NCI-H69 (cell line): ENCODE measurements around the gene FITM1.
"Not testable (repeated sequence)": the region's sequence is repeated elsewhere in the genome, so short reads cannot be mapped to it uniquely, and the experiment has no call there.

Experiments
- DNase-seq: peaks from one replicate; lab custom pipeline; 2025; lab: John Stamatoyannopoulos, UW

FITM1 gene

DNA sequence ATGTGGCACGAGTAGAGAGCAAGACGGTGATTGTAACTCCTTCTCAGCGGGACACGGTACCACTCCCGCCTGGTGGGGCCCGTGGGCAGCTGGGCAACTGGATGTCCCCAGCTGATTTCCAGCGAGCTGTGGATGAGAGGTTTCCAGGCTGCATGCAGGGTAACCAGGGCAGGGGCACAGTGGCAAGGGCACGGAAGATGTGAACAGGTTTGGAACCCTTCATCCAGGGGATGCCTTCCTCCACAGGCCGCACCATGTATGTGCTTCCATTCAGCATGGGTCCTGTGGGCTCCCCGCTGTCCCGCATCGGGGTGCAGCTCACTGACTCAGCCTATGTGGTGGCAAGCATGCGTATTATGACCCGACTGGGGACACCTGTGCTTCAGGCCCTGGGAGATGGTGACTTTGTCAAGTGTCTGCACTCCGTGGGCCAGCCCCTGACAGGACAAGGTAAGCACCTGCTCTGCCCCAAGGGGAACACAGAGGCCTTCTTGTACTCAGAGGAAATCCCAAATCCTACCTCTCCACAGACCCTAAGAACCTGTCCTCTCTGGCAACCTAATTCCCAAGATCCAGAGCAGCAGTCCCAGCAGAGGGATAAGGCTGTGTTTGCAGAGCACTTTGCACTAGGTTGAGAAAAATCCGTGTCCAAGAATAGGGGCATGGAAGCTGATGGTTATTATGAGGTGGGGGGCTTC is 32.1 kb upstream of the FITM1 start:
- DNase-seq: no peak

DNA sequence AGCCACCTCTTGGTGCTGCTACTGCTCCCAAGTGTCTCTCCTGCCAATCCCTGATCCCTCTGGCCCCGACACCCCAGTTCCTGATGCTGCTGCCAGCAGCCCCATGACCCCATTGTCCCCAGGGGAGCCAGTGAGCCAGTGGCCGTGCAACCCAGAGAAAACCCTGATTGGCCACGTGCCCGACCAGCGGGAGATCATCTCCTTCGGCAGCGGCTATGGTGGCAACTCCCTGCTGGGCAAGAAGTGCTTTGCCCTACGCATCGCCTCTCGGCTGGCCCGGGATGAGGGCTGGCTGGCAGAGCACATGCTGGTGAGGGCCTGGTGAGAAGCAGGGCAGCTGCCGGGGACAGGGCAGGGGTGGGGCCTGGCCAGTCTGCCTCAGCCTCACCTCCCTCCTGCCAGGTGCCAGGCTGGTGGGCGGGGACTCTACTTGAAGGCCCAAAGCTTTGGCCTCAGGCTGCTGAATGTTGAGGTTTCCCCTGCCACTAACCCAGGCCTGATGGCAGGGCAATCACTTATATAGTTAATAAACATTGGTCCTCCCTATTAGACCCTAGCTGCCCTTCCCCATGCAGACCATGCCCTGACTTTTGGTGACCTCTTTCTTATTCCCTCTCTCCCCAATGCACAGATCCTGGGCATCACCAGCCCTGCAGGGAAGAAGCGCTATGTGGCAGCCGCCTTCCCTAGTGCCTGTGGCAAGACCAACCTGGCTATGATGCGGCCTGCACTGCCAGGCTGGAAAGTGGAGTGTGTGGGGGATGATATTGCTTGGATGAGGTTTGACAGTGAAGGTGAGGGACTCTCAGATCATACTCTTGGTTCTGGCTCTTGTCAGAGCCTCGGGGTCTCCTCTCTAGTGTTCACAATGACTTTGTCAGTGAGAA is 31.3 kb upstream of the FITM1 start:
- DNase-seq: peak; percentile 53

DNA sequence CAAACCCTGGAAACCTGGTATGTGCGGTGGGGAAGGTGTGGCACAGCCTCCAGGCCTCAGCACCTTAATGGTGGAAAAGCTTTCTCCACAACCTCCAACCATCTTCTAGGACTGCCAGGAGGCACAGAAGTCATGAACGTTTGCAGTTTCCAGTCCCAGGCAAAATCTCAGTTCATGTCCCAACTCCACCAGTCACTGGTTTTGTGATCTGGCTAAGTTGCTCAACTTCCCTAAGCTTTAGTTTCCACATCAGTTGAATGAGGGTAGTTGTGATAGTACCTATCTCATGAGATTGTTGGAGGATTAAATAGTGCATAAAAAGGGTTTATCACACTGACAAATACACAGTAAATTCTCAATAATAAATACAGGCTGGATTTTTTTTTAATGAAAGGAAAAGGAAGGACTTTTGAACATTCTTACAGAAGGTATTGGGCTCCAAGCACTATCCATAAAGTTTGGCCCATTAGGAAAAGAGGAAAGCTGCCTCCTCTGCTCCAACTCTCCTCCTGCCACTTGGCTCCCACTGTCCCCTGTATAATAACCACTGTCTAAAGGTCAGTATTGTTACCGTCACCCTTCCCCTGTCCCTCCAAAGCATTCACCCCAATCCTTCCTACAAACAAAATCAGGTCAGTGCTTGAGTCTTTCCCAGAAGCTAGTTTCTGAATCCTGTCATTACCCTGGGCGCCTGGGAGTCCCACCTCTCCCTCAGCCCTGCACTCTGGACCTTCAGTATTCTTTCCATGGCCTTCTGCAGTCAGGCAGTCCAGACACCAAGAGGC is 30.1 kb upstream of the FITM1 start:
- DNase-seq: no peak

DNA sequence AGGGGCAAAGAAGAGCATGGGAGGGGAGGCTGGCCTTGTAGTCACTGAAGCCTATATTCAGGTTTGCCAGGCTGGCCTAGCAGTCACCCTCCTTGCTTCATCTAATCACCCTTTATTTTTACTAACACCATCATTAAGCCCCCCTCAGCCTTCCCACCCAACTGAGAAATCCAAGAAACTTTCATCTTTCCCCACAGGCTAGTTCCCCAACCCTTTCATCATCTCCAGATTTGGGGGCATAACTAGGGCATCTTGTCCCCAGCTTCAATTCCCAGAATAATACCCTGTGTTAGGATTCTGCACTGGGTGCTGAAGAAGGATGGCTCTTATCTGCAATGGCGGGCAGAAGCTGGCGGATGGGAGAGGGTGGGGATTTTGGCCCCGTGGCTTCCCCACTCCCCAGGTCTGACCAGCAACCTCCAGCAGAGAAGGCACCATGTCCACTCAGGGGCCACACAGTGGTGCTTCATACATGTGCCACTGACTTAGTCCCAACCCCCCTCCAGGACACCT is 29.4 kb upstream of the FITM1 start:
- no peak for DNase-seq

DNA sequence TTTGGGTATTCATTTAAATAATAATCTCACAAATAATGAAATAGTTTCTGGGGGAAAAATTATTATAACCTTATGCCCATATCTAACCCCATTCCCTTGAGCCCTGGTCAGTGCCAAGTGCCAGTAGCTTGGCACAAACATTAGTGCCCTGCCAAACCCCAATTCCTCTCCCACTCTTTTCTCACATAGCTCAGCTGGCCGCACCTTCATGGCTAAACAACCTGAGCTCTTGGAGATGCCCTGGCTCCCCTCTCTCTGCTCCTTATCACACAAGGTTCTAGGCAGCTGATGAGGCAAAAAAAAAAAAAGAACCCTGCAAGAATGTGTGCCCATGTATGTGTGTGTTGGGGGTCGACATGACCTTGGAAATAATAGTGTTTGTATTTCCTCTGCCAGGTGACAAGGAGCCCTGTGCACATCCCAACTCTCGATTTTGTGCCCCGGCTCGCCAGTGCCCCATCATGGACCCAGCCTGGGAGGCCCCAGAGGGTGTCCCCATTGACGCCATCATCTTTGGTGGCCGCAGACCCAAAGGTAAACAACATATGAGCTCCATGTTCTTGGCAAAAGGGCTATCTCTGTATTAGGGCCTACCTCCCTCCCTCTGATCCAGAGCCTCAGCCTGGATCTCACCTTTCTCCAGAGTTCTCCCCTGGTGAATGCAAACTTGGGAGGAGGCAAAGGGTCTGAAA is 28.0 kb upstream of the FITM1 start:
- no peak for DNase-seq

DNA sequence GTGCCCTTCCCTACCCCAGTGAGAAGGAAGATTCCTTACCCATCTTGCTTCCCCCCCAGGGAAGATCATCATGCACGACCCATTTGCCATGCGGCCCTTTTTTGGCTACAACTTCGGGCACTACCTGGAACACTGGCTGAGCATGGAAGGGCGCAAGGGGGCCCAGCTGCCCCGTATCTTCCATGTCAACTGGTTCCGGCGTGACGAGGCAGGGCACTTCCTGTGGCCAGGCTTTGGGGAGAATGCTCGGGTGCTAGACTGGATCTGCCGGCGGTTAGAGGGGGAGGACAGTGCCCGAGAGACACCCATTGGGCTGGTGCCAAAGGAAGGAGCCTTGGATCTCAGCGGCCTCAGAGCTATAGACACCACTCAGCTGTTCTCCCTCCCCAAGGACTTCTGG is 27.0 kb upstream of the FITM1 start:
- DNase-seq: no peak

DNA sequence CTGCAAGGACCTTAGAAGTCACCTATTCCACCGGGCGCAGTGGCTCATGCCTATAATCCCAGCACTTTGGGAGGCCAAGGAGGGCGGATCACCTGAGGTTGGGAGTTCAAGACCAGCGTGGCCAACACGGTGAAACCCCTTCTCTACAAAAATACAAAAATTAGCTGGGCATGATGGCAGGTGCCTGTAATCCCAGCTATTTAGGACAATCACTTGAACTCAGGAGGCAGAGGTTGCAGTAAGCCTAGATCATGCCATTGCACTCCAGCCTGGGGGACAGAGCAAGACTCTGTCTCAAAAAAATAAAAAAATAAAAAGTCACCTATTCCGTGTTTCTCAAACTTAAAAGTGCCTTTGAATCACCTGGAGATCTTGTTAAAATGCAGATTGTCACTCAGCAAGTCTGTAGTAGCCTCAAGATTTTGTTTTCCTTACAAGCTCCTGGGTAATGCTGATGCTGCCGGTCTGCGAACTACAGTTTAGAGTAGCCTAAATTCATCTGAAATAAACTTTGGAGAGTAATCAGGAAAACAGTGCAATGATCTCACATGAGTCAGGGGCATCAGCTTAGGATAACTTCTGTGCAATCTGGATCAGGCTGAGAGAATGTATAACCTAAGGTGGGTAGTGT is 24.7 kb upstream of the FITM1 start:
- not testable (repeated sequence) for DNase-seq

DNA sequence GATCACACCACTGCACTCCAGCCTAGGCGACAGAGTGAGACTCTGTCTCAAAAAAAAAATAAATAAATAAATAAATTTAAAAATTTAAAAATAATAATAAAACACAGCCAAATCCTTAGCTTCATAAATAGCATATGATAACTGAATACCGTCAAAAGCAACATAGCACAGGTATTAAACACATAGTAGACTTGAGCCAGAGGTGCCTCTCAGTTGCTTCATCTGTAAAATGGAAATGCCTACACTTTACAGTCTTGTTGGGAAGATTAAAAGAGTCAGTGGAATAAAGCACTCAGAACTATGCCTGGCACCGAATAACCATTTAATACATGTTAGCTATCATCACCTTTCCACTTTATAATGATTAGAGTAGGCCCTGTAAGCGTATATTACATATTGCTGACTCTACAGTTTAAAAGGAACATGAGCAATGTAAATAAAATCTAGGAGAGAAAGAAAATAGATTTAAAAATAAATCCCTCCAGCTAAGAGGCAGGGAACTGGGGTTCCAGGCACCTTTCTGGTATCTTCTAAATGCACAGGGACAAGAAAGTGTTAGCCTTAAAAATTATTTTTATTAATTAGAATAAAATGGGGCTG is 23.7 kb upstream of the FITM1 start:
- DNase-seq: no peak

DNA sequence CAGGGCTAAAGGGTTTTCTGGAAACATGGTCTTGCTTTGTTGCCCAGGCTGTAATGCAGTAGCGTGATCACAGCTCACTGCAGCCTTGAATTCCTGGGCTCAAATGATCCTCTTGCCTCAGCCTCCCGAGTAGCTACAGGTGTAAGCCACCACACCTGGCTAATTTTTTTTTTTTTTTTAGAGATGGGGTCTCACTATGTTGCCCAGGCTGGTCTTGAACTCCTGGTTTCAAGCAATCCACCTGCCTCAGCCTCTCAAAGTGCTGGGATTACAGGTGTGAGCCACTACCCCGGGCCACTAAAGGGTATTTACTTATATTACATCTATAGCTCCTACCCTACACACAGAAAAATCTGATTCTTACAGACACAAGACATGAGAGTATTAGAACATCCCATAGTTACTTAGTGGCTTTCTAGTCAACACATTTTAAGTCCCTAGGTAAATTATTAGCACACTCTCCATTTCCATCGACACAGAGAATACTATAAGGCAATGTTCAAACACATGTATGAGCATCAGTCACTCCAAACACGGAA is 22.1 kb upstream of the FITM1 start:
- no peak for DNase-seq

DNA sequence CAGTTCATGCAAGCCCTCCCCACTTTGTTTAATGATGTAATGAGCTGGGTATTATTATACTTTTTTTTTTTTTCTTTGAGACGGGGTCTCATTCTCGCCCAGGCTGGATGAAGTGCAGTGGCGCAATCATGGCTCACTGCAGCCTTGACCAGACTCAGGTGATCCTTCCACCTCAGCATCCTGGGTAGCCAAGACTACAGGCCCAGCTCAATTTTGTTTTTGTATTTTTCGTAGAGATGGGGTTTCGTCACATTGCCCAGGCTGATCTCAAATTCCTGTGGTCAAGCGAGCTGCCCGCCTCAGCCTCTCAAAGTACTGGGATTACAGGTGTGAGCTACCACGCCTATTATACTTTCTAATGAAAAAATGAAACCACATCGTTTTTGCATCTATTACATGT is 20.4 kb upstream of the FITM1 start:
- no peak for DNase-seq

DNA sequence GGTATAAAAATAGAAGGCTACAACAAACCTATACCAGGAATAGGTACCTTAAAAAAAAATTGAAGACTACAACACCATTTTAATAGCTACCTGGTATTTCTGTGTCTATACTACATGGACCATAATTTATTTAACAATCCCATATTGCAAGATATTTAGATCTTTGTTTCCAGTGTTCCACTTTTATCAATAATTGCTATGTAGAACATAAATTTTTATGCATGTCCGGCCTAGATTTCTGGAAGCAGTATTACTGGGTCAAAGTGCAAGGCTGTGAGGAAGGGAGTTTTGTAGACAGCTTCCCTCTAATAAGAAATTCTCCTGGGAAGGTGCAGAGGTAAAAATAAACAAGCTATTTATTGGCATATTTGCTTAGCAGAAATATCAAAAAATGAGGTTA is 19.9 kb upstream of the FITM1 start:
- no peak for DNase-seq

DNA sequence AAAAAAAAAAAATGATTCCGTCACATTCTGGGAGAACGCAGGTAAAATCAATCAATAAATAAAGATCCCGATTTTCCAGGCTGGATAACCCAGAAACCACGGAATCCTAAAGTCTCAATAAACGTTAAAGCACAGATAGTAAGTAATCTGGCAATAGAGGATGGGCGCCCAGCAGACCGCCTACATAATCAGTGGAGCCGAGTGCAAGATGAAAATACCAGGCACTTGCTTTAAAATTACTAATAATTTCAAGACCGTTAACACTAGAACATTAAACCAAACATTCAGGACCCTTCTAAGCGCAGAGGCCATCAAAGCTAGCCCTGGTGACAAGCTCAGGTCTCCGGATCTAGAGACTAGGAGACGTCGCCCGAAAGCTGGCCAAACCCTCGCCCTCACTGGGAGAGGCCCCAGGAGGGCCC is 17.1 kb upstream of the FITM1 start:
- no peak for DNase-seq

DNA sequence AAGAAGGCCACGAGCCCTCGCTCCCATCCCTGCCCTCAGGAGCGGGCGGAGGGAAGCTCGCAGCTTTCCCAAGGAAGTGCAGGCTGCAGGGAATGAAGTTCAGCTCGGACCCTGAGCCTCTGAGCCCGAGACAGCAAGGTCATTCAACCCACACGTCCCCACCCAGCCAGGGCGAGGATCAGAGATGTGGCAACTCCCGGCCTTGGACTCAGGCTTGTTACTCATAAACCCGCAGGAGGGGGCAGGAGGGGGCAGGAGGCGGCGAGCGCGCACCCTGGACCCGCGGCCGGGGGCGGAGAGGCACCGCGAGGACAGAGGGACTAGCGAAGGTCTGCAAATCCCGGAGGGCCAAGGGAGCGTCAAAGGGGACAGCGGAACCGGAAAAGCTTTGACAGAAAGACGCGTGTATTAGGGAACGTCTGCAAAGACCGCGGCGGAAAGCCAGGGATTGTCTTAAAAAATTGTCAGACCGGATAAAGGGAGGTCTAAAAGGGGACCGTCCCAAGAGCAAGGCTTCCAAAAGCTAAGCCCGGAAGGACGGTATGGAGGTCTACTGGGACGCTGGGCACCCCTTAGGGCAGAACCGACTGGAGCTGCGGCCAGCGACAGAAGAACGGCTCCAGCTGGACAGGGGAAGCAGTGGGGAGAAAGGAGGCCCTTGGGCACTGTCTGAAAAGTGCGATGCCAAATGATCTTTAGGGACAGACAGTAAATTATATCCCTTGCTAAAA is 16.5 kb upstream of the FITM1 start:
- DNase-seq: peak; percentile 92

DNA sequence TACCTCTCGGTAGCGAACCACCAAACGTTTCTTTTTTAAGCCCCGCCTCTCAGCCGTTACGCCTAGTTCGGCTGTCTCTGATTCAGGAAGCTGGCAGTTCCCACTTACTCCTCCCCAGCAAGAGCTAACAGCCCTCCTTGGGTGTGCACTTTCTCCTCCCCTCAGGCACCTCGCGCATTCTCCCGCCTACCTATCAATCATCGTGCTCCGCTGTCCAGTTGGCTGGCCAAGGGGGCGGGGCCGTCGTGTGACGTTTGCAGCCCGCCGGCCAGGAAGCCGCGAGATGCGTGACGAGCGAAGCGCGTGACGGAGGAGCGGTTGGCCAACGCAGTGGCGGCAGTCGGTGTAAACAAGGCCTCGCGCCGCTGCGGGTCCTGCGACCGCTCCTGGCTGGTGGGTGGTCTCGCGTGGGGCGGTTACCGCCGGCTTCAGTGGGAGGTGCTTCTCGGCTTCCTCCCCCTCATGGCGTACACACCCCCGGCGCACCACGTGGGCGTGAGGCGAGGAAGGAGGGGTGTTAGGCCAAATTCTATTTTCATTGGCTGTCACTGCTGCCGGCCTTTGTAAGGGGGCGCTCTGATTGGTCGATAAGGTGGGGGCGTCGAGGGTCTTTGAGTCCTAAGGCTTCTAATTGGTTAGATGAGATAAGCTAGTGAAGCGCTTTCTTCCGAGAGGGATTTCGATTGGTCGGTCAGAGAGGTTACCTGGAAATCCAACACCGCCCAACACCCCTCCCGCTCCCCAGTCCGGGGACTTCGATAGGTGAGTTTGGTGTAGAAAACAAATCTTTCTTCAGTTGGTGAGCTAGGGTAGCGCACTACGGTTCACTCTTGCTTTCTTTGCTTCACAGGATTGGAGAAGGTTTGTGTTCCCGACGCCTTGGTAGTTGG is 15.7 kb upstream of the FITM1 start, which contains the start of the genes DCAF11 and NRL:
Gene DCAF11 (plus strand): TSS at position 246 of the 890 bp plus-strand sequence. CDS start 818 bp downstream, outside the sequence.
Gene NRL (minus strand): TSS at position 418 of the 890 bp plus-strand sequence. CDS start 32,101 bp downstream, outside the sequence.
- DNase-seq: peak; percentile 100

DNA sequence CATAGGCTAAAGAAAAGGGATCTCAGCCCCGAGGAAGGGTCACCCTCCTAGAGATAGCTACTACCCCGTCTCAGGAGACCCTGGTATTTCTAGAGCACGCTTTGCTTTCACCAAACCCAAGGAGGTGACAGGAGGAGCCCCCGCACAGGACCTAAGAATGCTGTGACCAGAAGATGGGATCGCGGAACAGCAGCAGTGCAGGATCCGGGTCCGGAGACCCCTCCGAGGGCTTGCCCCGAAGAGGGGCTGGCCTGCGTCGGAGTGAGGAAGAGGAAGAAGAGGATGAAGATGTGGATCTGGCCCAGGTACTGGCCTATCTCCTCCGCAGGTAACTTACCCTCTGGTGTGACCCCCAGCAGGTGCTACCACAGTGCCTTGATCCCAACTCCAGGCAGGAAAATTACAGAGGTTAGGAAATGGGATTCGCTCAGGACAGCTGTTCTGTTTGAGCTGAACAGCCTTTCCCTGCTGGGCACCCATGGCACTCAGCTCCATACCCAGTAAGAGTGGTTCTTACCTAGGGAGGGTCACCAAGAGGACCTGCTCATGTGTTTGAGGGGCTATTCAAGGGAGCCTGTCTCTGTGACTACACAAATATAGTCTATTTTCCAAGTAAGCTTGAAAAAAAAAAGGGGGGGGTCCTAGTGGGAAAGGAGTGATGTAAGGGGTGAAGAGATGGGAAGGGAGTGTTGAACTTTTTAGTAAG is 14.9 kb upstream of the FITM1 start:
- DNase-seq: peak; percentile 46

DNA sequence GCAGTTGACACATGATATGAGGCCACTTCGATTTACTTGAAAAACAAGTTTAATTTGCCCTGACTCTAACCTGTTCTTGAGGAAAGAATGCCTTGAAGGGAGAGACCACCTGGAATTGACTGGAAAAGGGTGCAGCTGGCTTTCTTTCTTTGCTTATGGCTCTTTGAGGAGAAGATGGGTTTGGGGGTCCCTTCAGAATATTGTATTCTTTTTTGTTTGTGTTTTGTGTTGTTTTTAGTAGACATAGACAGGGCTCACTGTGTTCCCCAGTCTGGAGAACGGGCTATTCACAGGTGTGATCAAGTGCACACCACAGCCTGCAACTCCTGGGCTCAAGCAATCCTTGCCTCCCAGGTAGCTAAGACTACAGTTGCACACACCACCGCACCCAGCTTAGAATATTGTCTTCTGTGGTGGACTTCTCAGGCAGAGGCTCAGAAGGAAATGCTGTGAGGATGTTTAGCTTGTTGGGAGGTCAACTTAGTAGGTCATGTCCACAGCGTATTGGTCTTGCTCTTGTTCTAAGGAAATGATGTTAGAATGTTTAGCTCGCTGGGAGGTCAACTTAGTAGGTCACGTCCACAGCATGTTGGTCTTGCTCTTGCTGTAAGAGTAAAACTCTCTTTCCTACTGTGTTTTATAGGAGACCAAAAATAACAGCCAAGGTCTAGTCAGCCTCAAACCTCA is 14.2 kb upstream of the FITM1 start:
- no peak for DNase-seq

DNA sequence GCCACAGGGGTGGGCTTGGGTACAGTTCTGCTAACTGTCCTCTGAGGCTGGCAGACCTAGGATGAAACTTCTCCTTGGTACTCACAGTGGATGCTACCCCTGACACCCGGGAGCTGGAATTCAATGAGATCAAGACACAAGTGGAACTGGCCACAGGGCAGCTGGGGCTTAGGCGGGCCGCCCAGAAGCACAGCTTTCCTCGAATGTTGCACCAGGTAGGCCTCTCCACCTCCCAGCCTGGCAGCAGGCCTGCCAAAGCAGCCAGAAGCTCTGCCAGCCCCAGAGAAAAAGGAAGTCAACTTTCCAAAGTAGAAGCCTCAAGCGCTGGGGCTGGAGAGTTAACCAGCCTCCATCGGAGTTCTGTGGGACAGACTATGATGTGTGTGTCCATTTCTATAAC is 13.3 kb upstream of the FITM1 start:
- DNase-seq: no peak
